Dedifferentiated amniotic fluid mesenchymal stem cell (primary cell): Measurements from ENCODE around the gene EPX.
"Not testable (repeated sequence)": the region's sequence is repeated elsewhere in the genome, so short reads cannot be mapped to it uniquely, and the experiment has no call there.

Source experiments
- DNase-seq: peaks from one replicate; pipeline ENCODE4 v3.0.0-alpha.2; 2016; ENCODE audit errors: extremely low spot score

EPX gene, protein sequence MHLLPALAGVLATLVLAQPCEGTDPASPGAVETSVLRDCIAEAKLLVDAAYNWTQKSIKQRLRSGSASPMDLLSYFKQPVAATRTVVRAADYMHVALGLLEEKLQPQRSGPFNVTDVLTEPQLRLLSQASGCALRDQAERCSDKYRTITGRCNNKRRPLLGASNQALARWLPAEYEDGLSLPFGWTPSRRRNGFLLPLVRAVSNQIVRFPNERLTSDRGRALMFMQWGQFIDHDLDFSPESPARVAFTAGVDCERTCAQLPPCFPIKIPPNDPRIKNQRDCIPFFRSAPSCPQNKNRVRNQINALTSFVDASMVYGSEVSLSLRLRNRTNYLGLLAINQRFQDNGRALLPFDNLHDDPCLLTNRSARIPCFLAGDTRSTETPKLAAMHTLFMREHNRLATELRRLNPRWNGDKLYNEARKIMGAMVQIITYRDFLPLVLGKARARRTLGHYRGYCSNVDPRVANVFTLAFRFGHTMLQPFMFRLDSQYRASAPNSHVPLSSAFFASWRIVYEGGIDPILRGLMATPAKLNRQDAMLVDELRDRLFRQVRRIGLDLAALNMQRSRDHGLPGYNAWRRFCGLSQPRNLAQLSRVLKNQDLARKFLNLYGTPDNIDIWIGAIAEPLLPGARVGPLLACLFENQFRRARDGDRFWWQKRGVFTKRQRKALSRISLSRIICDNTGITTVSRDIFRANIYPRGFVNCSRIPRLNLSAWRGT

DNA sequence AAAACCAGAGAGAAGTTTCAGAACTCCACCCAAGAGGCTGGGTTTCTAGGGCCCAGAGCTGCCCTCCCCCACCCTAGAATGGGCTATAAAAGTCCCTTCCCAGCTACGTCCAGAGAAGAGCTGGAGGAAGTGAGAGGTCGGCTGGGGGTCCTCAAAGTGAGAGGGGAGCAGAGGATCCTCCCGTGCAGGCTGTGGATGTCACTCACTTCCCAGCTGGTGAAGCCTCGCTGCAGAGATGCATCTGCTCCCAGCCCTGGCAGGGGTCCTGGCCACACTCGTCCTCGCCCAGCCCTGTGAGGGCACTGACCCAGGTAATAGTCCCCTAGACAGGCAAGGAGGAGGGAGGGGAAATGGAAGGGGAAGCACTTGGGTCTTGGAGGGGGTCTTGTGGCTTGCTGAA lies at the start of gene EPX:
Gene EPX (plus strand): TSS at position 115 of the 400 bp plus-strand sequence. CDS start 121 bp downstream, at position 236.
- DNase-seq: no peak

DNA sequence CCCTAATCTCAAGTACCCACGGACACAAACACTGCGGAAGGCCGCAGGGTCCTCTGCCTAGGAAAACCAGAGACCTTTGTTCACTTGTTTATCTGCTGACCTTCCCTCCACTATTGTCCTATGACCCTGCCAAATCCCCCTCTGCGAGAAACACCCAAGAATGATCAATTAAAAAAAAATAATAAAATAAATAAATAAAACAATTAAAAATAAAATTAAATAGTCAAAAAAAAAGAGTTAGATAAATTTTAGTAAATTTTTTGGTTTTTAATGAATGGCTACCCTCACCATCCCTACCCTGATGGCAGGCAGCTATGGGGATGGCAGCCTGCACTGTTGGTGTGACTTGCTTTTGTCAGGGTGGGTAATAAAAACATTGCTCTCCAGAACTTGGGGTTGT lies 49.2 kb upstream of the EPX start:
- DNase-seq: not testable (repeated sequence)

DNA sequence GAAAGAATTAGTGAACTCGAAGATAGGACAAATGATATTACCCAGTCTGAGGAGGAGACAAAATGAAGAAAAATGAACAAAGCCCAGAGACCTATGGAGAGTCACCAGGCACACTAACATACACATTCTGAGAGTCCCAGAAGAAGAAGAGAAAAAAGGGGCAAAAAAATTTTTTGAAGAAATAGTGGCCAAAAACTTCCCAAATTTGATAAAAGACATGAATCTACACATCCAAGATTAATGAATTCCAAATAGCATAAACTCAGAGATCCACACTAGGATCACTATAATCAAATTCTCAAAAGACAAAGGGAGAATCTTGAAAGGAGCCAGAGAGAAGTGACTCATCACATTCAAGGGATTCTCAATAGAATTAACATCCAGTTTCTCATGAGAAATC lies 47.7 kb upstream of the EPX start:
- DNase-seq: no peak

DNA sequence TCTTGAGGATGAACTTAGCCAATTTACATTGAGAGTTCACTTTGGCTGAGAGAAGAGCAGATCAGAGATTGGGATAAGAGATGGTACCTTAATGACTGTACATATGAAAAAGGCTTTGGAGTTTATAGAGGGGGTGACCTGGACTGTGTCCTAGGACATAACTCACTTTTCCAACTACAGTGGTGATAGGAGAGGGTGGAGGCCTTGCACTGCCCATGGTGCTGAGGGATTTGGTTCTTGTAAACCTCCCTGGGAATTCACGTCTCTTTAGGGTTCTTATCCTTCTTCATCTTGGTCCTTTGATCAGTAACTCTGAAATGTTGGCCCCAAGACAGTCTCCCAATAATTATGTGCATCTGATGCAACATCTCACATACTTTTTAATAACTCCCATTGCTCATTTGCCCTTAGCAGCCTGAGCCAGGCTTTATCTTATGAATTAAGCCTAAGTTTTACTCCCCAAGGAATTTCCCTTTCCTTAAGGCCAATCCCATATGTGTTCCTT lies 44.5 kb upstream of the EPX start, which contains the start of gene OR4D1:
Gene OR4D1 (plus strand): TSS at position 455 of the 505 bp plus-strand sequence. CDS start 6,770 bp downstream, outside the sequence.
- DNase-seq: no peak

DNA sequence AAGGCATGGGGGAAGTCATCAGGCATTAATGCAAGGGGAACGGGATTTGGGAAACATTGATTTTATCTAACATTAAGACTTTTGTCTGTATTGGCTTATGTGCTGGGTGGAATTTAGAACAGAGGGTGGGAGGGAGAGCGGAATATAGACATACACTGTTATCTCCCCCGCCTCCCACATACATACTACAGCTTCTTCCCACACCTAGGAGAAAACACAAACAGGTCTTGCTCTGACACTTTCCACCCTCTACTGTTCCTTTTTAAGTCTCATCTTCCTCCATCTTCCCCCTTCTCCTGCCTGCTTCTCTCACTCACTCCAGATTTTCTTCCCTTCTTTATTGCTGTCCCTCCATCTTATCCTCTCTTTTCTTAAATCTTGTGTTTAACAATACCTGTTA lies 43.9 kb upstream of the EPX start:
- DNase-seq: no peak

DNA sequence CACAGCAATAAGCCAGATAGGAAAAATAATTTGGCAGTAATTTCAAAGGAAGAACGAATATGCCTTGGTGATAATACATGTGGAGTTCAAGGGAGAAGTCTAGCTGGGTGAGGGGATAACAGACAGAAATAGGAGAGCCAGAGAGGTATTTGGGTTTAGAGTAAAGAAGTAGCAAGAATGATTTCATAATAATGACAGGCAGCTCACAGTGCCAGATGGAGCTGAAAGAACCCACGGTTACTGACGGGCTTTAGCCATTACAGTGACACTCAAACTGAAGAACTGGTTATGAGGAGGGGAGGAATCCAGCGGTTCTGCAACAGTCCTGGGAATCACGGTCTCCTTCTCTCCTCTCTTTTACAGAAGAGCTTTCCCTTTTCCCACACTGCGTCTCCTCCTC lies 42.1 kb upstream of the EPX start:
- DNase-seq: no peak

DNA sequence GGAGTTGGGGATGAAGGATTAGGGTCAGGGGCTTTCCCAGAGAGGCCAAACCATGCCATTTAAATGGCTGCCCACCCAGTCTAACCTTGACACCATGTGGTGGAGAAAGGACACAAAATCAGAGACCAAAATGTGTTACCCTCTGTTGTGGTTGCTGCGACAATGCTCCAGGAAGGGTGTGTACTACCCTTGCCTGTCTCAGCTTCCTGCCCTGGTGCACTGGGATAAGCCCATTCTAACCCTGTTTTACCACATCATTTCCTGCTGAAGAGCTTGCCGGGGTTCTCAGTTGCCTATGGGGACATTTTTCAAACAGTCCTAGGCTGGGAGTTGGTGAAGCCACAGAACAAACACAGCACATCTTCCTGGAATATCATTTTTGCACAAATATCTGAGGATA lies 39.5 kb upstream of the EPX start:
- no peak for DNase-seq

DNA sequence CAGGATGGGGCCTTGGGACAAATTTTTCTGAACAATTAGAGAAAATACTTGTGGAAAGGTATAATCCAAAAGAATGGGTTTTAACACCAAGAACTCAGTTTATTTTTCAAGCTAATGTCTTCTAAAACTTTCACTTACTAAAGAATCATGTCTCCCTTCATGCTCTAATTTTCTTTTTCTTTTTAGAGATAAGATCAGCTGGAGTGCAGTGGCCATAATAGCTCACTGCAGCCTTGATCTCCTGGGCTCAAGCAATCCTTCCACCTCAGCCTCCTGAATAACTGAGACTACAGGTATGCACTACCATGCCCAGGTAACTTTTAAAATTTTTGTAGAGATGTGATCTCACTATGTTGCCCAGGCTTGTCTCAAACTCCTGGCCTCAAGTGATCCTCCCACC lies 38.9 kb upstream of the EPX start:
- DNase-seq: no peak

DNA sequence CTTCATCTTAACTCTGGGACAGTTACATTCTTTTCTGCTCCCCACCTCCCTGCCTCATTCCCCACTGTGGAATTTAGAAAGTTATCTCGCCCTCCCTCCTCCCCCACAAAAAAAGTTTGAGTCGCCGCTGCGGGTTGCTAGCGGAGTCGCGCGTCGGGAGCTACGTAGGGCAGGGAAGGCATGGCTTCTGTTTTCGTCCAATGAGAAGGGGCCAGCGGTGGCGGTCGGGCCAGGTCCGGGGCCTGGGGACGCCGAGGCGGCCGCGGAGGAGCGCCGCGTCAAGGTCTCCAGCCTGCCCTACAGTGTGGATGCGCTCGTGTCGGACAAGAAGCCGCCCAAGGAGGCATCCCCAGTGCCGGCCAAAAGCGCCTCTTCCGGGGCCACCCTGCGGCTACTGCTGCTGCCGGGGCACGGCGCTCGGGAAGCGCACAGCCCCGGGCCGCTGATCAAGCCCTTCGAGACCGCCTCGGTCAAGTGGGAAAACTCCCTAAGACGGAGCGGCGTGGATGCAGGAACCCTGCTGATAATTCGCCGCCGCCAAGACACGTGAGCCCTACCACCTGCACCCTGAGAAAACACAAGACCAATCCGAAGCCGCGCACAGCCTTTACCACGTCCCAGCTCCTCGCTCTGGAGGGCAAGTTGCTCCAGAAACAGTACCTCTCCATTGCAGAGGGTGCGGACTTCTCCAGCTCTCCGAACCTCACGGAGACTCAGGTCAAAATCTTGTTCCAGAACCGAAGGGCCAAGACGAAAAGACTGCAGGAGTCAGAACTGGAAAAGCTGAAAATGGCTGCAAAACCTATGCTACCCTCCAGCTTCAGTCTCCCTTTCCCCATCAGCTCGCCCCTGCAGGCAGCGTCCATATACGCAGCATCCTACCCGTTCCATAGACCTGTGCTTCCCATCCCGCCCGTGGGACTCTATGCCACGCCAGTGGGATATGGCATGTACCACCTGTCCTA lies 35.4 kb upstream of the EPX start:
- no peak for DNase-seq

DNA sequence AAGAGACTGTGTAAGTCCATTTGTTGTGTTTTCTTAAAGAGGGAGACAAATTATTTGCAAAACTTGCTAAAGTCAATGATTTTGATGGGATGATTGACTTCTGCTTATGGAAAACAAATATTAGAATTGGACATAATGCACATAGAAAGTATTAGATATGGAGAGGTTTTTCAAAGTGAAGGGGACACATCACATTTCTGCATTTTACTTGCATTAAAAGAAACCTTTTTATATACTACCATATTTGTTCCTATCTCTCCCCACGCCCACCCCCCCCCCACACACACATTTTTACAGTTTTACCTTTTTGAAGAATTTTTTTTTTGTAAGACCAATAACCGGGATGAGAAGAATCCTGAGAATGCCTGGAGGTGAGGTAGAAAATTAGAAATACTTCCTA lies 34.3 kb upstream of the EPX start:
- no peak for DNase-seq

DNA sequence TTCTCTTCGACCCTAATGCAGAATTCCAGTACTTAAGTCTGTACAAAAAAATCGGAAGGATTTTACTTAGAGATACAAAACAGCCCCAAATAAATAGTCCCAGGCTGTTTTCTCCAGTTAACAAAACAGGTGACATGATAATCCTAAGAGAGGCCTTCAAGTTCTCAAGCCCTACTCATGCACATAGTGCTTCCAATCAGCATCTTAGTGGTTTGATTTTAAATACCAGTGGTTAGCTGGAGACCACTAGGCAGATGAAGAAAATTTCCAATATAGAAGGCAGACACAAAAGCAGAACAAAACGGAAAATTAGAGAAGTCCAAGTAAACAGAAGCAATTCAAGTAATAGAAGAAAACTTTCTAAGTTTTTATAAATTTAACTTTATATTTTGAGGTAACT lies 31.0 kb upstream of the EPX start:
- DNase-seq: no peak

DNA sequence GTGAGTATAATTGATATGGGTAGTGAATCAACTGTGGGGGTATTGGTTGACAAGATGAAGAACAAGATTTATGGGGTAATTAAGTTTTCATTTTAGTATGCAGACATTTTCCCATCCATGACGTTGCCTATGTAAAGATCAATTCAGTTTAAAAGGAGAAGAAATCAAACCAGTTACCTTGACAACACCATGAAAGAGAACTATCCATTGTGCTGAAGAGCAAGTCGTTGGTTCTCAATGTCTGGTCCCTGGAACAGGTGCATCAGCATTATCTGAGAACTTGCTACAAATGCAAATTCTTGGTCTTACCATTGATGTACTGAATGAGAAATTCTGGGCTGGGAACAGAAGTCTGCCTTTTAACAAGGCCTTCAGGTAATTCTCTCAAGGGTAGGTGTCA lies 26.5 kb upstream of the EPX start:
- DNase-seq: no peak

DNA sequence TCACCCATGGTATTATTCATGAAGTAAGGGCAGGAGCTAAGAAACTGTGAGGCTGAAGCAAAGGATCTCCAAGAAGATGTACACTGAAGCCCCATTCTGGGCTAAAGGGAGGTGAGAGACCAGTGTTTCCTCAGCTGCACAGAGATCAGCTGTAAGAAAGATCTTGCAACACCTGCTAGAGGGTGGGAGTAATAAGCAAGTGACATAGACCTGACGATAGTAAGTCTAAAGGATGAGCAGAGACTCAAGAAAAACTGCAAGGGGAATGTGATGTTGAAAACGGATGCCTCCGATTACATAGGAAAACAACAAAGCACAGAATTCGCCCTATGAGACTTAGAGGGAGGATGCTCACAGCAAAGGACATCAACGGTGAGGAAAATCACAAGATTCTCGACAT lies 25.8 kb upstream of the EPX start, which contains the start of gene OR4D2:
Gene OR4D2 (plus strand): TSS at position 301 of the 400 bp plus-strand sequence. CDS start 2,674 bp downstream, outside the sequence.
- DNase-seq: no peak

DNA sequence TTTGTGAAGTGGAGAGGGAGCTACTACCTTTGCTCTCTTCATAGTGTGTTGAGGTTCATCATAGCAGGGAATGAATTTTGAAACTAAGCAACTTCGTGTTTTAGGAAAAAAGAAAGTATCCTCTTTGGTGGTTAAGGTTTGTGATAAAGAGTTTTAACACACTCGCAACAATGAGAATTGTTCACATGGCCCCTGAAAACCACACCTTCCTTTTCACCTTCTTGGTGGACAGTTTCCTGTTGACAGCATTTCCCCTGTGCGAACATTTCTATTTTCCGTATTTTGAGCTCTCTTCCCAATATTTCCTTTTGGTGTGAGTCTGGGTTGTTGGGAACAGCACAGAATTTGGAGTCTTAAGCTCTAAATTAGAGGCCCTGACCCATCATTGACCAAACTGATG lies 21.9 kb upstream of the EPX start:
- no peak for DNase-seq

DNA sequence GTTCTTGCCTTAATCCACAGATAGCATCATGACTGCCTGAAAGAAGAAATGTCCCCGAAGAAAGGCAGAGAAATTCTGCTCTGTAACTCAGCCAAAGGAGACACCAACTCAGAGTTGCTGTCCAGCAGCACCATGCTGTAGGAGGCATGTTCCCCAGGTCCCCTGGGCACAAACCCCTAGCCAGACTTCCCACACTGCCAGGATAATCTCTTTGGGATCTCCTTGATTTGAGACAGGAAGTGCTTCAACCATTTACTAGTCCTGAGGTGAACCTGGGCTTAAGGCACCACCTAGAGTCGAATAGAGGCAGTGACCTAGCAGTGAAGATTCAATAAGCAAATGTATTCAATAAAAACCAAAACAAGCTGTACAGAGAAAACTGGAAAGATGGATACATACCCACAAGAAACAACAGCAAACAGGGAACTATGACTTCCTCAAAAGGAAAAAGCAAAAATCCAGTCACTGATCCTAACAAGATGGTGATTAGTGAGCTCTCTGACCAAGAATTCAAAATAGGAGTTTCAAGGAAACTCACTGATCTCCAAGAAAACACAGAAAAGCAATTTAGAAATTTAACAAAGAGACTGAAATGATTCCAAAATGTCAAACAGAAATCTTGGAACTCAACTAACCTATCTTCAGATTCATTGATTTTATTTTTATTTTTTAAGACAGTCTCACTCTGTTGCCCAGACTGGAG lies 20.0 kb upstream of the EPX start:
- DNase-seq: no peak

DNA sequence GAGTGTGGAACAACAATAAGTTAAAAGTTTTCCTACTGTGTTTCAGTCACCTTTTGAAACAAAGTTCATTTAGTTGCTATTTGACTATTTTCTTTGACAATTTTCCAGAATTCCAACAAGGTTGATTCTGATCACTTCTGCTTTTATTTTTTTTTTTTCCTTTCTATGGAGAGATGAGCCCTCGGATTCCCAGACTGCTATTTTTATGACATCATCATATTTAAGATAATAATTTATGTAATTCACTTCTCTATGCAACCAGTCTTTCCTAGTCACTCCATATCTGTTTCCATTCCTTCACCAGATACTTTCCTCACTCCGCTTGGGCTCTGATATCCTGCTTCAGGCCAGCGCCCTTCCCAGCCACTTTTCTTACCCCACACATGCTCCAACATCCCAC lies 17.7 kb upstream of the EPX start:
- DNase-seq: no peak

DNA sequence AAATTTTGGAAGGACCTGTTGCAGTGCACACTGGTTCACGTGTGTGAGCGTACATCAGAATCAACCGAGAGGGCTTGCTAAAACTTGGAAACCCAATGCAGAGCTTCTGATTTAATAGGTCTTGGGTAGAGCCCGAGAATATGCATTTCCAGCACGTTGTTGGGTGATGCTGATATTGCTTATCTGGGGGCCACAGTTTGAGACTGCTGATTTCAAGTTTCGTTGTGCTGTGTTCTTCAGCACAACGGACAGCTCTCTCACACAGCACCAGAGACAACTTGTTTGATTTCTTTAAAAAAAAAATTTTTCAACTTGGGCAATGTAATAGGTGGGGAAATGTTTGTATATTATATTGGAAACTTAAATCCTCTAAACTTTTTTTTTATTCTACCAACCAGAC lies 16.3 kb upstream of the EPX start:
- DNase-seq: no peak

DNA sequence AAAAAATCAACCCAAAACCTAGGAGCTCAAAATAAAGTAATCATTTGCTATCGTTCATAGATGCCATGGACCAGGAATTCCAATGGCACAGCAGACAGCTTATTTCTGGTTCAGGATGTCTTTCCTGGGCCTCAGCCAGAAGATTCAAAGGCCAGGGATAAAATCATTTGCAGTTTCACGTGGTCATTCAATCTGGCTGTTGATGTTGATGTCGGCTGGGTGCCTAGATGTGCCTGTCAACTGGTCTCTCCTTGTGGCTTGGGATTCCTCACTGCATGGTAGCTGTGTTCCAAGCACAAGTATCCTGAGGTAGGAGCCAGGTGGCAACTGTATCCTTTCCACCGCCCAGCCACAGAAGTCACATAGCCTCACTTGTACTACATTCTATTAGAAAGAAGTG lies 10.7 kb upstream of the EPX start:
- no peak for DNase-seq

DNA sequence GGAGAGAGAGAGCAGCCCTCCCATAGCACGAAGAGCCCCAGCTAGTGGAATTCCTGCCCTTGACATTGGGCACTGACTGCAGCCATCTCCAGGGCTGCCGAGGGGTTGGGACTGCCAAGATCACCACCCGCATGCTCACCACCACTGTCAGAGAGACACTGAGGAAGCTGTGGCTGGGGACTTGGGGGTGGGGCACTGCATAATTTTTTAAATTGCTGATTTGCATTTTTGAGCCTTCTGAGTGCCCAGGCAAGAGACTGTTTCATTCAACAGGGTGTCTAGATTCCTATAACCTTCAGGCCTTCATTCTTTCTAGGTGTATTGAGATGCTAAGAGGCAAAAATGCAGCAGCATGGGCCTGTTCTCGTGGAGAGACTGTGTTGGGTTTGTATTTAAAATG lies 9.0 kb upstream of the EPX start:
- DNase-seq: no peak

DNA sequence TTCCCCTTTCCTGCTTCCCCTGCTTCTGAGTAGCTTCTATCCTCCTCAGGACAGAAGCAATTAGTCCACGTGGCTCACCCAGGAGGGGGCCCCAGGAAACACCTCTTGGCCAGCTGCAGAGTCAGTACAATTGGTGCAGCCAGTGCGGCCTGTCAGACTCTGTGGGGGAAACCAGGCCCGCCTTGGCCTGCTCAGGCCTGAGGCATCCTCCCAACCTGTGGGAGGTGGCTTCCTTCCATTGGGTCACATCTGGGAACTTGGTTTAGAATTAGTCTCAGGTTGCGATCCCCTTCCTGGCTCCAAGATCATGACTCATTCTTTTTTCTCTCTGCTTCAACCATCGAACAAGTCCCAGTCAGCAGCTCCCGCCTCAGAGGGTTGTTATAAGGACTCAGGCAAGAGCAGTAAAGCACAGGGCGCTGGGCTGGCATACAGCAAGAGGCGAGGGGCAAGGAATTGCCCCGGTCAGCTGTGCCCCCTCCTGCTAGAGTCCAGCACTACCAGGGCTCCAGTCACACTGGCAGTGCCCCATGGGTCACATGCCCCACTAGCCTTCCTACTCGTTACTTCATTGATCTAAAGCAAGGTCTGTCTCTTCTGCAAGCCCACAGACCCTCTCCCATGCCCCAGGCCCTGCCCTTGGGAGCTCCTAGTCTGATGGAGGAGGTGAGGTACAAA lies 8.1 kb upstream of the EPX start:
- no peak for DNase-seq
